Midbrain (tissue), 1 donor: ENCODE measurements around the gene KIF26B.

ENCODE experiments used
- DNase-seq: peaks from one replicate; lab custom pipeline; 2025; lab: John Stamatoyannopoulos, UW

Gene KIF26B

DNA sequence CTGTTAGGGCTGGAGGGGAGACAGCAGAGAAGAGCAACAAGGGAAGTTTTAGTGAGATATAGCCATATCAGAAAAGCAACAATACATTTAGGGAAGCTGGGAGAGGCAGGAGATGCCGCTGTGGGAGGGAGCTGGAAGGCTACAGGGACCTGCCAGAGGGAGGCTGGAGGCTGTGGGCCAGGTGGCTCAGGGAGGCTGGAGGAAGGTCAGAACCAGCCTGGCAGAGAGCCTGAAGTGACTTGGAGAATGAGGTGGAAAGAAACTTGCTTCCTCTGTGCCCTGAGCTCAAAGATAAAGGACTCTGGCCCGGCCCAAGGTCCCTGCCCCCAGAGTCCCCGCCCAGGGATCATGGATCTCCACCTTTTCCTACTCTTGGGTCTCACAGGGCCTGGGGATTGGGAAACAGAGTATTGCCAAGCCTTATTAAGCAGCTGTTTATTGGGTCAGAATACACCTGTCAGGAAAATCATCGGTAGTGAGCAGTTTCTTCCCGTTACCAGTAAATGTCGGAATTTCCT is 85.9 kb downstream of the KIF26B start:
- DNase-seq = no peak

- DNase-seq = no peak
Measured at GRCh38 chr1:245241526-245242130, 86.8 kb downstream of the KIF26B start.

DNA sequence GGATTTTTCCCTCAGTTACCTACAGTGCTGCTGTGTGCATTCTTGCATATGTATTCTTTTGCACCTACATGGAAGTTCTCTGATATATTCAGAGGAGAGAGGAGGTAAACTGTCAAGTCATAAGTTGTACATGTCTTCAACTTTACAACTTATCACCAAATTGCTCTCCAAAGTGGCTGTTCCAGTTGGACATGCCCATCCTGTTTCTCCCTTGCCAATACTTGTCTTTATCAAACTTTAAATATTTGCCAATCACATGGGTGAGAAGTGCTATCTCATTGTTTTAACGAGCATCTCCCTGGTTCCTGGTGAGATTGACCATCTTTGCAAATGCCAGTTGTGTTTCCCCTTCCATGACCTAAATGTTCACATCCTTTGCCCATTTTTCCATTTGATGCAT is 88.2 kb downstream of the KIF26B start:
- DNase-seq = no peak

- no peak for DNase-seq
Measured at GRCh38 chr1:245245021-245245667, 90.4 kb downstream of the KIF26B start.

DNA sequence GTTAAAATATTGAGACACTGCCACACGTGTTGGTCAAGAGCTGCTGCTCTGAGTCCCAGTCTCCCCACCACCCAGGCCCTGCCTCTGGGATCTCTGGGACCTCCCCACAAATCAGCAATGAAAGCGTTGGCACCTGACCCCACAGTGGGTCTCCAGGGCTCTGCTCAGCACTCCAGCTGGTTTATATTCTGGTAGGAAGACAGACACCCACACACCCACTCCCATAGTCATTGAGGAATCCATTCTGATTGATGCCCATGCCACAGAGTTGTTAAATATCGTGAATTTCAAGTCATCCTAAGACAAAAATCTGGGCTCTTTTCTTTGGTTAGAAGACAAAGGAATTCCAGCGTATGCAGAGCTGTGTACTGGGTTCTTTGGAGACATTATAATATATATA is 91.6 kb downstream of the KIF26B start:
- DNase-seq = no peak

DNA sequence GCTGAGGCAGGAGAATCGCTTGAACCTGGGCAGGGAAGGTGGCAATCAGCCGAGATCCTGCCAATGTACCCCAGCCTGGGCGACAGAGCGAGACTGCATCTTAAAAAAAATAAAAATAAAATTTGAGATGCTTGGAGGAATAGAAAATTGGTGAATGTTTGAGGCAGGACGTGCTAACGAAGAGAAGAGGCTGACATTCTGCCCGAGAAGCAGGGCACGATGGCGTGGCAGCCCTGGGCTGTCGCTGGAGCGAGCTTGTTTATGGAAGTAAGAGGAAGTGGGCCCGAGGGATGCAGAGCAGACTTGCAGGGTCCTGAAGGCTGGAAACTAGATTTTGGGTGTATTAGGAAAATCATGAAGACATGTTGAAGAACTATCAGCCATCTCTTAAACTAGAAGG is 92.6 kb downstream of the KIF26B start:
- DNase-seq = no peak

- DNase-seq = no peak
Measured at GRCh38 chr1:245247801-245248200, 93.0 kb downstream of the KIF26B start.

DNA sequence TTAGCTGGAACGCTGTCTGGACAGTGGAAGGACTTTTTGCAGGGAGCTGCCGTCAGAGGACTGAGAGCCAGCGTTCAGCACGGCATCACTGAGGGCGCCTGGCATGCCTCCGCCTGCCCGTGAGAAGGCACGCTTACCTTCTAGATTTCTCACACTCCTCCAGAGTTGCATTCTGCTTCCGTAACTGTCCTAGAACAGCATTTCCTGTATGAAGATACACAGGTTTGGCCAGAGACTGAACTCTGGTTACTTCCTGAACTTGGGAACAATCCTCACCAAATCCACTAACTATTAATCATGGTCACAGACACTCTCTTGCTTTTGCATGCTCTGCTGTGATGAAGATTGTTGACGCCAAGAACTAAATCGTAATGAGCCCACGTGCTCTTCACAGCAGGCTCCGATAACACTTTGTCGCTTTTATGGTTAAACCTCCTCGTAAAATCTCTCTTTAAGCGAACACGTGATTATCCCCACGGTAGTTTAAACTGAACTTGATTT is 93.5 kb downstream of the KIF26B start:
- DNase-seq = no peak

- no peak for DNase-seq
Measured at GRCh38 chr1:245255783-245256182, 101.0 kb downstream of the KIF26B start.

DNA sequence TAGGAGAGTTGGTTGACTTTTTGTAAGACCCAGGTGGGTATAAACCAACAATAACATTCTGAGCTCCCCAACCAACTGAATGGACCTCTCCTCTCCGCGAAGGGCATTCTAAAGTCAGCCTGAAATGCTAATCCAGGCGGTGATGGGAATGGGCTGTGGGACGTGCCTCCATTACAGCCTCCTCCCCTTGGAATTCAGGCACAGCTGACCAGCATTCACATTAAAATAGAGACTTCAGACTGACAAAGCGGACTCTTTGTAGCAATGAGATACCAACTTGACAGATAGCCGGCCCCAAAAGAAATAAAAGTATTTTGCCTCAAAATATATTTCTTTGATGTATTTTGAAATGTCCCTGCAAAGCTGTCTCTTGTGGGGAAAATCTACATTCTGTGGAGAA is 101.7 kb downstream of the KIF26B start:
- no peak for DNase-seq

DNA sequence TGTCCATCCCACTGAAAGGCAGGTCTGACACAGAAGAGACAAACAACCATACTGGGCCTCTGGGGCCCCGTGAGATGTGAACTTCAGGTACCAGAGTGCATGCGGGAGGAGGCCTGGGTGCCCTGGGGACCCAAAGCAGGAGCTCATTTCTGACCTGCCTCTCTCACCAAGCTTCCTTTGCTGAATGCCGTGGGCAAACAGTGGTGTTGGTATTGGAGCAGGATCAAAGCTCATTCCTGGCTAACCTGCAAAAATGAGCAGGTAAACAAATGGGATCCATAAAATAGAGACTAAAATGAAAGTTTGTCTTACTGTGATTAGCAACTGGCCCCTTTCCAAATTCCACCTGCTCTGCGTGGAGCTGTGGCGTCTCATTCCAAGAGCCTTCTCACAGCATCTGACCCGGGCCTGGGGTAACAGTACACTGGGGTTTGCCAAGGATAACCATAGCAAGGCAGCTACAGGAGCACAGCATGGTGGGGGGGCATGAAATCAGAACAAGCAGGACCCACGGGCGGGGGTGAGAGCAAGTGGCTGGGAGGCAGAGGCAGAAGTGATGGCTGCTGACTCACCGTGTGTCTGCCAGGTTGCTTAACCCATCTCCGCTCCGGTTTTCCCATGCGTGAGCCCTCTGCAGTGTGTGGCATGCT is 103.6 kb downstream of the KIF26B start:
- DNase-seq = no peak

GRCh38 chr1:245260110-245260882 is 105.5 kb downstream of the KIF26B start:
- no peak for DNase-seq

DNA sequence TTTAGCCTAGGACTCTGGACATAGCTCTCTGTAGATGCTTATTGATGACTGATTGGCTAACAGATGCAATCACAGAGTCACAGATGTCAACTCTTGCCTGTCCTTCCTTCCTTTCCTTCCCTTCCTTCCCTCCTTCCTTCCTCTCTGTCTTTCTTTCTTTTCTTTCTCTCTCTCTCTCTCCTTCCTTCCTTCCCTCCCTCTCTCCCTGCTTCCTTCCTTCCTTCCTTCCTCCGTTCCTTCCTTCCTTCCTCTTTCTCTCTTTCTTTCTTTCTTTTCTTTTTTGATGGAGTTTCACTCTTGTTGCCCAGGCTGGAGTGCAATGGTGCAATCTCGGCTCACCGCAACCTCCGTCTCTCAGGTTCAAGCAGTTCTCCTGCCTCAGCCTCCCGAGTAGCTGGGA is 106.1 kb downstream of the KIF26B start:
- DNase-seq = no peak

GRCh38 chr1:245261786-245262185 is 107.0 kb downstream of the KIF26B start:
- DNase-seq = no peak

DNA sequence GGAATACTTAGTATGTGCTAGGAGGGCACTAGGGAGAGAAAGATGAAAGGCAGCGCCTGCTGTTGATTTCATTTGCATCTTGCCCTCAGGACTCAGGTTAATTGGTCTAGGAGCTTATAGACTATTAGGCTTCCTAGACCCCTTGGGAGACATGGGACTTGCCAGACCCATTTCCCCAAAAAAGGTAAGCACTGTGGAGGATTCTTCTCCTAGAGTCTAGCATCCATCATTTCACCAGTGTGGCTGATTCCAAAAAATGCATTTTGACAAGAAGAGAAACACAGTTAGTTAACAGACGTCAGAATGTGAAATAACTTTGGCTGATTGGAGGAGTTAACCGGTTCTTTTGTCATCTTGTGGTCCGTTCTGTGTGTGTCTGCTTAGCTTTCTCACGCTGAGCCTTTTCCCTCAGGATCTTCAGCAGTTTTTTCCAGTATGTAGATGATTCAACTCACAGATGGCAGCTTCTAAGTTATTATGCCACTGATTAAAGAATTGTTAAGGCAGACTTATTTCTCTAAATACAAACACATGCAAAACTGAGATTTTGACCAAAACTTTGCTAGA is 108.8 kb downstream of the KIF26B start:
- no peak for DNase-seq

- no peak for DNase-seq
Measured at GRCh38 chr1:245264226-245264625, 109.4 kb downstream of the KIF26B start.

GRCh38 chr1:245266105-245266504 is 111.3 kb downstream of the KIF26B start:
- no peak for DNase-seq

DNA sequence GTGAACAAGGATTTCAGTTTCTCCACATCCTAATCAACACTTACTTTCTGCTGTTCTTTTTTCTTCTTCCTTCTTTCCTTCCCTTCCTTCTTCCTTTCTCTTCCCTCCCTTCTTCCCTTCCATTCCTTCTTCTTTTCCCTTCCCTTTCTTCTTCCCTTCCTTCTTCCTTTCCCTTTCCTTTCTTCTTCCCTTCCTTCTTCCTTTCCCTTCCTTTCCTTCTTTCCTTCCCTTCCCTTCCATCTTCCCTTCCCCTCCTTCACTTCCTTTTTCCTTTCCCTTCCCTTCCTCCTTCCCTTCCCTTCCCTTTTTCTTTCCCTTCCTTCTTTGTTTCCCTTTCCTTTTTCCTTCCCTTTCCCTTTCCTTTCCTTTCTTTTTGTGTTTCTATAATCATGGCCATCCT is 115.3 kb downstream of the KIF26B start:
- DNase-seq = no peak

GRCh38 chr1:245270972-245271371 is 116.2 kb downstream of the KIF26B start:
- no peak for DNase-seq

DNA sequence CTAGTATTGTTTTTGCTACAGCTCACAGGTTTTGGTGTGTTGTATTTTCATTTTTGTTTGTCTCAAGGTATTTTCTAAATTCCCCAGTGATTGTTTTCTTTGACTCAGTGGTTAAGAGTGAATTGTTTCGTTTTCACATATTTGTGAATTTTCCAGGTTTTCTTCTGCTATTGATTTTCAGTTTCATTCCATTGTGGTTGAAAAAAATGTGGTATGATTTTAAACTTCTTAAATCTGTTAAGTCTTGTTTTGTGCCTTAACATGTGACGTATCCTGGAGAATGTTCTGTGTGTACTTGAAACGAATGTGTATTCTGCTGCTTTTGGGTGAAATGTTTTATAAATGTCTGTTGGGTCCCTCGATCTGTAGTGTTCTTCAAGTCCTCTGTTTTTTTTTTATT is 117.9 kb downstream of the KIF26B start:
- no peak for DNase-seq

DNA sequence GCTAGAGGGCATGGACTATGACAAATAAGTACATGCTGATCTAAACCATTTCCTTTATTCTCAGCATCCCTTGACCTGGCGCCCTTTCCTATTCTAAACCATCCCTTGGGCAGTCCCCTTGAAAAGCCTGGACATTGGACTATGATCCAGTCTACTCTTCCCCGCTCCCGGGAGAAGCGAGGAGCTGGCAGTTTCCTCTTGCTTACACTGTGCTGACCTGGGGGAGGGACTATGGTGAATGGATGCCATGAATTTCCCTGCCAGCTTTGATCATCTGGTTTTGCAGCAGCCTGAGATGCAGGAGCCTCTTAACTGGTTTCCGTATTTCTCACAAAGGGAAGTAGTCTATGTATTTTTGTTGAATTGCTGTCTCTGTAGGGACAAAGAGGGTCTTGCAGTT is 121.7 kb downstream of the KIF26B start:
- no peak for DNase-seq

- no peak for DNase-seq
Measured at GRCh38 chr1:245277276-245277675, 122.5 kb downstream of the KIF26B start.
